HepG2 (cell line): ENCODE measurements around the gene MRPL48. TPM values are rescaled to one million over a fixed set of nuclear protein-coding genes. Genes with fewer than 3 reads are reported as not detected.
A peak's percentile ranks its signal among the peaks of the same experiment; 100 is the strongest.

Experiments
- CBFB ChIP-seq: sonication (generic); formaldehyde crosslinking; IDR thresholded peaks from 2 replicates; pipeline ENCODE4 v1.4.0; 2020; ENCODE audit warnings: missing genetic modification reagents
- CCDC6 ChIP-seq: sonication (generic); formaldehyde crosslinking; IDR thresholded peaks from 2 replicates; pipeline ENCODE4 v1.8.1; 2022; ENCODE audit warnings: mild to moderate bottlenecking, missing genetic modification reagents, moderate library complexity
- CSRNP1 ChIP-seq: sonication (generic); formaldehyde crosslinking; IDR thresholded peaks from 2 replicates; pipeline ENCODE4 v1.8.1; 2023; ENCODE audit warnings: mild to moderate bottlenecking, missing genetic modification reagents
- ETV6 ChIP-seq: sonication (generic); formaldehyde crosslinking; conservative IDR thresholded peaks from 2 replicates; pipeline ENCODE4 v1.4.0; 2020; ENCODE audit warnings: missing genetic modification reagents
- FOXJ3 ChIP-seq: sonication (generic); formaldehyde crosslinking; IDR thresholded peaks from 2 replicates; pipeline ENCODE4 v1.4.0; 2020; ENCODE audit warnings: missing genetic modification reagents, mild to moderate bottlenecking, borderline replicate concordance
- GATAD2A ChIP-seq: IDR thresholded peaks from 2 replicates; pipeline ENCODE4 v1.6.1; 2016
- GMEB1 ChIP-seq: sonication (generic); formaldehyde crosslinking; IDR thresholded peaks from 2 replicates; pipeline ENCODE4 v1.5.1; 2020; ENCODE audit warnings: missing genetic modification reagents, mild to moderate bottlenecking, borderline replicate concordance
- HES4 ChIP-seq: sonication (generic); formaldehyde crosslinking; IDR thresholded peaks from 2 replicates; pipeline ENCODE4 v1.9.0; 2021; ENCODE audit warnings: mild to moderate bottlenecking, missing genetic modification reagents, borderline replicate concordance
- ISX ChIP-seq: sonication (generic); formaldehyde crosslinking; conservative IDR thresholded peaks from 2 replicates; pipeline ENCODE4 v1.5.0; 2020; ENCODE audit warnings: missing genetic modification reagents
- MTA1 ChIP-seq: sonication (generic); formaldehyde crosslinking; IDR thresholded peaks from 2 replicates; pipeline ENCODE4 v1.4.0; 2020; ENCODE audit warnings: missing genetic modification reagents, mild to moderate bottlenecking, borderline replicate concordance
- NFKB2 ChIP-seq: sonication (generic); formaldehyde crosslinking; IDR thresholded peaks from 2 replicates; pipeline ENCODE4 v1.4.0; 2020; ENCODE audit warnings: missing genetic modification reagents, borderline replicate concordance
- REXO4 ChIP-seq: sonication (generic); formaldehyde crosslinking; IDR thresholded peaks from 2 replicates; pipeline ENCODE4 v1.8.0; 2022; ENCODE audit warnings: missing genetic modification reagents, mild to moderate bottlenecking, borderline replicate concordance
- SALL2 ChIP-seq: sonication (generic); formaldehyde crosslinking; IDR thresholded peaks from 2 replicates; pipeline ENCODE4 v1.8.1; 2023; ENCODE audit warnings: mild to moderate bottlenecking, missing genetic modification reagents, inconsistent platforms
- ZNF275 ChIP-seq: sonication (generic); formaldehyde crosslinking; IDR thresholded peaks from 2 replicates; pipeline ENCODE4 v1.8.0; 2022; ENCODE audit warnings: missing genetic modification reagents, mild to moderate bottlenecking, inconsistent platforms, borderline replicate concordance
- ZNF276 ChIP-seq: sonication (generic); formaldehyde crosslinking; IDR thresholded peaks from 2 replicates; pipeline ENCODE4 v1.4.0; 2020; ENCODE audit warnings: mild to moderate bottlenecking, low read depth, missing genetic modification reagents
- ZNF432 ChIP-seq: sonication (generic); formaldehyde crosslinking; IDR thresholded peaks from 2 replicates; pipeline ENCODE4 v1.5.0; 2020; ENCODE audit warnings: missing genetic modification reagents, mild to moderate bottlenecking, borderline replicate concordance
- ZNF484 ChIP-seq: sonication (generic); formaldehyde crosslinking; IDR thresholded peaks from 2 replicates; pipeline ENCODE4 v1.5.1; 2020; ENCODE audit warnings: mild to moderate bottlenecking, low read depth, missing genetic modification reagents, borderline replicate concordance
- ZNF496 ChIP-seq: sonication (generic); formaldehyde crosslinking; IDR thresholded peaks from 2 replicates; pipeline ENCODE4 v1.8.1; 2023; ENCODE audit warnings: mild to moderate bottlenecking, moderate library complexity, missing genetic modification reagents; ENCODE audit not compliant: insufficient replicate concordance
- ZNF562 ChIP-seq: sonication (generic); formaldehyde crosslinking; IDR thresholded peaks from 2 replicates; pipeline ENCODE4 v1.8.0; 2022; ENCODE audit warnings: missing genetic modification reagents, borderline replicate concordance
- ZSCAN30 ChIP-seq: sonication (generic); formaldehyde crosslinking; IDR thresholded peaks from 2 replicates; pipeline ENCODE4 v1.5.0; 2020; ENCODE audit warnings: mild to moderate bottlenecking, missing genetic modification reagents
- polyA plus RNA-seq, 8 experiments: library from polyadenylated mRNA; depleted of rRNA in 3 of 8; stranded (reverse) in 7 of 8; unstranded in 1 of 8; fragments of >200 nt; fragmentation: Illumina TruSeq in 4 of 8; extraction: Trizol in 4 of 8; gene quantifications; 2 replicates each; pipeline versions ENCODE4 v1.2.1 to v1.2.3, GENCODE V29; 2011 to 2016; ENCODE audit warnings: low read depth in 4 of 8, missing spikeins in 1 of 8, mixed read lengths in 1 of 8; ENCODE audit not compliant: insufficient read depth in 1 of 8
- total RNA-seq, 5 experiments: library from RNA; depleted of rRNA; stranded (reverse); fragments of >200 nt; fragmentation: Illumina TruSeq; extraction: Trizol; gene quantifications; 2 replicates each; pipeline ENCODE4 v1.2.3, GENCODE V29; 2016; ENCODE audit warnings: low read depth in 1 of 5
- TF ChIP-seq, protein P1 (sequence below): sonication (generic); formaldehyde crosslinking; IDR thresholded peaks from 2 replicates; pipeline ENCODE4 v1.5.0; 2020; ENCODE audit warnings: mild to moderate bottlenecking, low read depth, missing genetic modification reagents, borderline replicate concordance

MRPL48 gene
- total and polyA plus RNA-seq, 2 of the 13 experiments (the other 11 are each of a cell fraction or from before 2014, with no cell fraction given), result 61.2 to 67.9 TPM

- TF ChIP-seq ZNF275 (CRISPR knock-in tag), result 0 out of 2 replicates have a peak, but pooled peaks have one; percentile 57
- TF ChIP-seq MTA1 (CRISPR knock-in tag), result peak; percentile 88
- TF ChIP-seq ZSCAN30, result peak; percentile 87; the same call in 1 of the 2 replicates
- no peak for TF ChIP-seq FOXJ3 (CRISPR knock-in tag)
- TF ChIP-seq, protein P1, sequence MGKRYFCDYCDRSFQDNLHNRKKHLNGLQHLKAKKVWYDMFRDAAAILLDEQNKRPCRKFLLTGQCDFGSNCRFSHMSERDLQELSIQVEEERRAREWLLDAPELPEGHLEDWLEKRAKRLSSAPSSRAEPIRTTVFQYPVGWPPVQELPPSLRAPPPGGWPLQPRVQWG, result no peak
- TF ChIP-seq CBFB, result peak; percentile 58
- TF ChIP-seq GMEB1 (CRISPR knock-in tag), result peak; percentile 86
- TF ChIP-seq ZNF496 (CRISPR knock-in tag), result no peak
- peak; percentile 83 for TF ChIP-seq CSRNP1 (CRISPR knock-in tag)
- peak; percentile 79 for TF ChIP-seq HES4
- peak; percentile 37; the same call in 1 of the 2 replicates for TF ChIP-seq SALL2
- peak; percentile 67; the same call in 1 of the 2 replicates for TF ChIP-seq NFKB2 (CRISPR knock-in tag)
- no peak; the same call in 1 of the 2 replicates for TF ChIP-seq CCDC6 (CRISPR knock-in tag)
- TF ChIP-seq REXO4 (CRISPR knock-in tag), result no peak
- TF ChIP-seq ZNF432 (CRISPR knock-in tag), result 0 out of 2 replicates have a peak, but pooled peaks have one; percentile 83
- peak; percentile 77; the same call in 1 of the 2 replicates for TF ChIP-seq ZNF276 (CRISPR knock-in tag)
- no peak for TF ChIP-seq ZNF484 (CRISPR knock-in tag)
- TF ChIP-seq ISX (CRISPR knock-in tag), result no peak
- TF ChIP-seq ZNF562 (CRISPR knock-in tag), result no peak
- peak; percentile 82; the same call in 1 of the 2 replicates for TF ChIP-seq ETV6 (CRISPR knock-in tag)
- peak; percentile 59 for TF ChIP-seq GATAD2A (CRISPR knock-in tag)
Observed at GRCh38 chr11:73787643-73788558, at the start of gene MRPL48 (continued).
